Activated T-cell treated with anti-CD3 and anti-CD28 coated beads for 48 hours (primary cell): ENCODE data around the gene SEMA6D.
"Not testable (repeated sequence)": the region's sequence is repeated elsewhere in the genome, so short reads cannot be mapped to it uniquely, and the experiment has no call there.

Experiments used
- DNase-seq: peaks from one replicate; pipeline ENCODE4 v3.0.0-alpha.2; 2020; ENCODE audit warnings: low read depth

SEMA6D gene

GRCh38 chr15:47718497-47719437 lies 1.5 kb downstream of the SEMA6D start:
- DNase-seq = no peak

- DNase-seq = no peak
These were observed 2.4 kb downstream of the SEMA6D start for GRCh38 chr15:47719730-47720129.

GRCh38 chr15:47720555-47720954 lies 3.2 kb downstream of the SEMA6D start:
- no peak for DNase-seq

- no peak for DNase-seq
These were observed 4.4 kb downstream of the SEMA6D start for GRCh38 chr15:47721676-47722075.

- DNase-seq = no peak
These were observed 7.0 kb downstream of the SEMA6D start for GRCh38 chr15:47724346-47724745.

- no peak for DNase-seq
These were observed 7.7 kb downstream of the SEMA6D start for GRCh38 chr15:47725051-47725450.

GRCh38 chr15:47725906-47726305 lies 8.6 kb downstream of the SEMA6D start:
- no peak for DNase-seq

GRCh38 chr15:47726399-47726823 lies 9.1 kb downstream of the SEMA6D start:
- DNase-seq = no peak

- no peak for DNase-seq
These were observed 9.8 kb downstream of the SEMA6D start for GRCh38 chr15:47727137-47727536.

- DNase-seq = no peak
These were observed 10.4 kb downstream of the SEMA6D start for GRCh38 chr15:47727676-47728075.

- no peak for DNase-seq
These were observed 11.1 kb downstream of the SEMA6D start for GRCh38 chr15:47728426-47728825.

- DNase-seq = no peak
These were observed 11.6 kb downstream of the SEMA6D start for GRCh38 chr15:47728886-47729285.

GRCh38 chr15:47731230-47731629 lies 13.9 kb downstream of the SEMA6D start:
- DNase-seq = no peak

- DNase-seq = no peak
These were observed 14.9 kb downstream of the SEMA6D start for GRCh38 chr15:47732248-47732647.

GRCh38 chr15:47733085-47733484 lies 15.8 kb downstream of the SEMA6D start:
- no peak for DNase-seq

- no peak for DNase-seq
These were observed 19.0 kb downstream of the SEMA6D start for GRCh38 chr15:47736143-47736786.

- no peak for DNase-seq
These were observed 20.2 kb downstream of the SEMA6D start for GRCh38 chr15:47737477-47737876.

- not testable (repeated sequence) for DNase-seq
These were observed 21.0 kb downstream of the SEMA6D start for GRCh38 chr15:47738144-47738825.

GRCh38 chr15:47741082-47741481 lies 23.8 kb downstream of the SEMA6D start:
- no peak for DNase-seq

- DNase-seq = no peak
These were observed 24.6 kb downstream of the SEMA6D start for GRCh38 chr15:47741907-47742306.

- DNase-seq = no peak
These were observed 25.0 kb downstream of the SEMA6D start for GRCh38 chr15:47742334-47742733.

- DNase-seq = no peak
These were observed 25.4 kb downstream of the SEMA6D start for GRCh38 chr15:47742742-47743141.

- no peak for DNase-seq
These were observed 26.1 kb downstream of the SEMA6D start for GRCh38 chr15:47743385-47743784.
